ENCODE results near the gene PHGDH.

PHGDH gene

GRCh38 chr1:119791377-119791776, 79.6 kb downstream of the PHGDH start:
- no peak for DNase-seq (ENCODE audit: low read depth)
